GM18505 (cell line): Measurements from ENCODE around the gene VWA3A.
"Not testable (repeated sequence)": the region's sequence is repeated elsewhere in the genome, so short reads cannot be mapped to it uniquely, and the experiment has no call there.

Experiments
- ATAC-seq: cut with Tn5 transposase; IDR thresholded peaks from one replicate; pipeline ENCODE4 v1.9.1; 2021; ENCODE audit not compliant: unreplicated experiment
- POLR2A ChIP-seq: IDR thresholded peaks from 4 replicates; pipeline ENCODE4 v1.6.1; 2011; ENCODE audit warnings: borderline replicate concordance; ENCODE audit not compliant: insufficient read depth, insufficient read length; ENCODE audit errors: extremely low read depth

The VWA3A gene

GRCh38 chr16:22163806-22164205 is 71.5 kb downstream of the VWA3A start:
- no peak for ATAC-seq
- no peak for TF ChIP-seq POLR2A

GRCh38 chr16:22164482-22164881 is 72.1 kb downstream of the VWA3A start:
- no peak for ATAC-seq

GRCh38 chr16:22165508-22166285 is 73.4 kb downstream of the VWA3A start:
- TF ChIP-seq POLR2A: no peak
- no peak for ATAC-seq

More at GRCh38 chr16:22164482-22164881, 72.1 kb downstream of the VWA3A start:
- TF ChIP-seq POLR2A: no peak

GRCh38 chr16:22171953-22172352 is 79.6 kb downstream of the VWA3A start:
- no peak for ATAC-seq
- no peak for TF ChIP-seq POLR2A

GRCh38 chr16:22172642-22173041 is 80.3 kb downstream of the VWA3A start:
- not testable (repeated sequence) for ATAC-seq

- no peak for ATAC-seq
- no peak for TF ChIP-seq POLR2A
These were observed 82.3 kb downstream of the VWA3A start for GRCh38 chr16:22174642-22175041.

GRCh38 chr16:22177968-22178930 is 85.9 kb downstream of the VWA3A start:
- no peak for ATAC-seq
- TF ChIP-seq POLR2A: no peak

- ATAC-seq: no peak
- no peak for TF ChIP-seq POLR2A
These were observed 89.1 kb downstream of the VWA3A start for GRCh38 chr16:22181426-22181825.

GRCh38 chr16:22181843-22182242 is 89.5 kb downstream of the VWA3A start:
- ATAC-seq: no peak
- TF ChIP-seq POLR2A: no peak

- no peak for ATAC-seq
- TF ChIP-seq POLR2A: no peak
These were observed 91.0 kb downstream of the VWA3A start for GRCh38 chr16:22183335-22183734.

- no peak for ATAC-seq
- no peak for TF ChIP-seq POLR2A
These were observed 91.7 kb downstream of the VWA3A start for GRCh38 chr16:22183901-22184614.

GRCh38 chr16:22184615-22184968 is 92.3 kb downstream of the VWA3A start:
- no peak for ATAC-seq
- TF ChIP-seq POLR2A: no peak

GRCh38 chr16:22186517-22186916 is 94.2 kb downstream of the VWA3A start:
- no peak for ATAC-seq
- no peak for TF ChIP-seq POLR2A
